C4-2B (cell line): Measurements from ENCODE around the gene UCHL3.

ENCODE experiments used
- CTCF ChIP-seq: fragments of 450-650 bp; conservative IDR thresholded peaks from 2 replicates; pipeline ENCODE4 v1.5.1; 2017; ENCODE audit warnings: mild to moderate bottlenecking
- ZFX ChIP-seq: fragments of 450-650 bp; IDR thresholded peaks from 2 replicates; pipeline ENCODE4 v1.6.1; 2017

DNA sequence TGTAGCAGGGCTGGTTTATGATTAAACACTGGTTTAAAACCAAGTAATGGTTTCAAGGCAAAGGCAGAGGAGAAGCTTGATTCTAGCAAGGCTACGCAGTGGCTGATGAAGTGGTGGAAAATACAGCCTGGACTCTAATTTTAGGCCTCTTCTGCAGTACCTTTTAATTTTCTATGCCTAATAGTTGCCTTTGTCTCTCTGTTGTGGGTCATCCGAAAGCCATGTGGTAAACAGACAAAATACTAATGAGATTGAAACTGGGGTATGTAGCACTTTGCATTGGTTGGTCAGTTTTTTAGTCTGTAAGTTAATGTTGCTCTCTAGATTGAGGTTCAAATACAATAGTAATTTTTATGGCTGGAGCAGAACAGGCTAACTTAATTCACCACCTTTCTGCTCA, 89.9 kb downstream of the UCHL3 start:
- TF ChIP-seq CTCF (no peak), ZFX (no peak)
